Activated T-helper 2 cell treated with anti-CD3 and anti-CD28 coated beads, Interferon-gamma antibody, Interleukin-2, Interleukin-4, amounts not matched to agents 10 μg/mL and 5 μg/mL and 100 μg/mL, durations not matched to agents 14 hours and 24 hours and 36 hours (primary cell): ENCODE measurements around the gene FTCD. TPM values are rescaled to one million over a fixed set of nuclear protein-coding genes. Genes with fewer than 3 reads are reported as not detected.
"Not testable (repeated sequence)": the region's sequence is repeated elsewhere in the genome, so short reads cannot be mapped to it uniquely, and the experiment has no call there.

Source experiments
- DNase-seq: peaks from one replicate; pipeline ENCODE4 v3.0.0; 2021; ENCODE audit warnings: low spot score
- H3K27ac Mint-ChIP-seq: one replicate; pipeline ENCODE4 v1.8.0; 2021; ENCODE audit warnings: mixed read lengths
- H3K27me3 Mint-ChIP-seq: one replicate; pipeline ENCODE4 v1.8.0; 2021; ENCODE audit warnings: low read depth, mixed read lengths
- H3K36me3 Mint-ChIP-seq: one replicate; pipeline ENCODE4 v1.8.0; 2021; ENCODE audit warnings: low read depth, mixed read lengths
- H3K4me1 Mint-ChIP-seq: one replicate; pipeline ENCODE4 v1.8.0; 2021; ENCODE audit warnings: low read depth, mixed read lengths
- H3K4me3 Mint-ChIP-seq: one replicate; pipeline ENCODE4 v1.8.0; 2021; ENCODE audit warnings: low read depth, mild to moderate bottlenecking, moderate library complexity, mixed read lengths
- H3K9me3 Mint-ChIP-seq: one replicate; pipeline ENCODE4 v1.8.0; 2021; ENCODE audit warnings: mixed read lengths
- intact Hi-C: fragments of 100-400 bp; cut with micrococcal nuclease; formaldehyde crosslinking; loops from one replicate; pipeline ENCODE4 v1.15.1; 2023
- total RNA-seq: library from RNA; stranded (reverse); gene quantifications from 2 replicates; pipeline ENCODE4 v1.2.3, GENCODE V29; 2022

The FTCD gene, protein sequence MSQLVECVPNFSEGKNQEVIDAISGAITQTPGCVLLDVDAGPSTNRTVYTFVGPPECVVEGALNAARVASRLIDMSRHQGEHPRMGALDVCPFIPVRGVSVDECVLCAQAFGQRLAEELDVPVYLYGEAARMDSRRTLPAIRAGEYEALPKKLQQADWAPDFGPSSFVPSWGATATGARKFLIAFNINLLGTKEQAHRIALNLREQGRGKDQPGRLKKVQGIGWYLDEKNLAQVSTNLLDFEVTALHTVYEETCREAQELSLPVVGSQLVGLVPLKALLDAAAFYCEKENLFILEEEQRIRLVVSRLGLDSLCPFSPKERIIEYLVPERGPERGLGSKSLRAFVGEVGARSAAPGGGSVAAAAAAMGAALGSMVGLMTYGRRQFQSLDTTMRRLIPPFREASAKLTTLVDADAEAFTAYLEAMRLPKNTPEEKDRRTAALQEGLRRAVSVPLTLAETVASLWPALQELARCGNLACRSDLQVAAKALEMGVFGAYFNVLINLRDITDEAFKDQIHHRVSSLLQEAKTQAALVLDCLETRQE
- 0.14 and 0.23 TPM in 2 replicates for total RNA-seq

DNA sequence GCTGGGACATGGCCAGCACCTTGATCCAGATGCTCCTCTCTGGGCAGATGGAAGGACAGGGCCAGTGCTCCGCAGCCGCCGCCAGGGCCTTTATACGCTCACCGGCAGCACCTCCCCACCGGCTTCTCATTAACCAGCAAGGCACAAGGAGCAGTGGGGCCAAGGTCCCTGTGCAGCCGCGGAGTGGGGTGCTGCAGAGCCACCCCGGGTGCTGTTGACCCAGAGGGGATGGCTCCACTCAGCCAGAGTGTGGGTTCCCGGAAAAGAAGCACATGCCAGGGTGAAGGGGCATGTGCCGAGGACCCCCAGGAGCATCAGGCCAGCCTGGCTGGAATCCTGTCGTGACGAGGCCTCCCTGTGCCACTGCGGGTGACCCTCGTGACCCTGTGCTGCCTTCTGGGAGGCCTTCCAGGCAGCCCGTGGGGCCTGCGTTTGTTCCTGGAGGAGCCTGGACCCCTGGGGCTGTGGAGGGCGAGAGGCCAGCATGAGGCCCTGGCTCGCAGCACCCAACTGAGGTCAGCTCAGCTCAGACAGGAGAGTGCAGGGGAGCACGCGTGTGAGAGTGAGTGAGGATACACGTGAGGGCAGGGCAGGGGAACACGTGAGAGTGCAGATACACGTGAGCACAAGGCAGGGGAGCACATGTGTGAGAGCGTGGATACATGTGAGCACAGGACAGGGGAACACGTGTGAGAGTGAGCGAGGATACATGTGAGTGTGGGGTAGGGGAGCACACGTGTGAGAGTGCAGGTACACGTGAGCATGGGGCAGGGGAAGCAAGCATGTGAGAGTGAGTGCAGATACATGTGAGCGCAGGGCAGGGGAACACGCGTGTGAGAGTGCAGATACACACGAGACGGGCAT is at the start of gene FTCD:
Gene FTCD (minus strand): TSS at position 66 of the 864 bp plus-strand sequence. CDS start 56 bp downstream, at position 10.
- no peak within 1 kb of the TSS for H3K4me3 Mint-ChIP-seq
- H3K9me3 Mint-ChIP-seq: no peaks in the 10 kb centered on the region
- no peaks in the 10 kb centered on the region for H3K27me3 Mint-ChIP-seq
- no peak within 1 kb of the TSS for H3K27ac Mint-ChIP-seq
- DNase-seq: no peak
- H3K36me3 Mint-ChIP-seq: no peaks in the 10 kb centered on the region
- intact Hi-C loops: no loop called here
- no peaks in the 10 kb centered on the region for H3K4me1 Mint-ChIP-seq

DNA sequence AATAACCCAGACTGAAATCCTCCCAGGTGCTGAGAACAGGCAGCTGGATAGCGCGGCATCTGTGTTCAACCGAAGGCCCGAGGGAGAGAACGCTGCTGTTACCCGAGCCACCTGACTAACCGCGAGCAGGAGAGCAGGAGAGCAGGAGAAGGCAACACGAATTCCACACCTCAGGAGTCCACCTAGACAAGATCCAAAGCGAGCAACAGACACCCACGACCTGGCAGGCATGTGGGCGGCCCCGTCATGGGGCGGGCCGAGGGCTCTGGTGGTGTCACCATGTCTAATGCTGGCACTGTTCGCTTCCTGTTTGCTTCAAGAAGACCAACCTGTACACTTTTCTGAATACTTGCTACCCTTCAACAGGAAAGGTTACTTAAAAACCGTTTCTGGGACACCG is 49.8 kb upstream of the FTCD start:
- no peaks in the 10 kb centered on the region for H3K27me3 Mint-ChIP-seq
- intact Hi-C loops: no loop called here
- no peaks in the 10 kb centered on the region for H3K9me3 Mint-ChIP-seq
- no peak for DNase-seq
- no peak overlapping the region for H3K4me3 Mint-ChIP-seq
- peaks cover 1% of the 10 kb centered on the region for H3K4me1 Mint-ChIP-seq
- H3K36me3 Mint-ChIP-seq: peaks cover 40% of the 10 kb centered on the region
- H3K27ac Mint-ChIP-seq: no peak overlapping the region

DNA sequence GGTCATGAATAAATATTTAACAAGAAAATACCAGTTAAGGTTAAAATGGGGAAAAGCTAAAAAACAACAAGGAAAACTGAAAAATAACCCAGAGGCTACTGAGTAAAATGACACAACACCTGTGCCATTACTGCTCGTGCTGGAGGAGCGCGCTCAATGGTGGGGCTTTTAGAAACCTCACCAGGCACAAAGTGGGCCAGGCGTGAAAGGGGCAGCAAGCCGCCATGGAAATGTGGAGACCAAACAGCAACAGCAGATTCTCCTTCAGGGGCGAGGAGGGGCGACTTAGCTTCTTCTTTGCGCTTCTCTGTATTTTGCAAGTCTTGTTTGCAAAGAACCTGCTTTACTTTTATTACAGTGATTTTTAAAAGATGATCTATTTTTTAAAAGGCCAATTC is 47.8 kb upstream of the FTCD start:
- H3K4me3 Mint-ChIP-seq: no peak overlapping the region
- H3K36me3 Mint-ChIP-seq: peaks cover 50% of the 10 kb centered on the region
- no peaks in the 10 kb centered on the region for H3K27me3 Mint-ChIP-seq
- intact Hi-C loops: no loop called here
- H3K9me3 Mint-ChIP-seq: no peaks in the 10 kb centered on the region
- no peak overlapping the region for H3K27ac Mint-ChIP-seq
- no peak for DNase-seq
- peaks cover 1% of the 10 kb centered on the region for H3K4me1 Mint-ChIP-seq

DNA sequence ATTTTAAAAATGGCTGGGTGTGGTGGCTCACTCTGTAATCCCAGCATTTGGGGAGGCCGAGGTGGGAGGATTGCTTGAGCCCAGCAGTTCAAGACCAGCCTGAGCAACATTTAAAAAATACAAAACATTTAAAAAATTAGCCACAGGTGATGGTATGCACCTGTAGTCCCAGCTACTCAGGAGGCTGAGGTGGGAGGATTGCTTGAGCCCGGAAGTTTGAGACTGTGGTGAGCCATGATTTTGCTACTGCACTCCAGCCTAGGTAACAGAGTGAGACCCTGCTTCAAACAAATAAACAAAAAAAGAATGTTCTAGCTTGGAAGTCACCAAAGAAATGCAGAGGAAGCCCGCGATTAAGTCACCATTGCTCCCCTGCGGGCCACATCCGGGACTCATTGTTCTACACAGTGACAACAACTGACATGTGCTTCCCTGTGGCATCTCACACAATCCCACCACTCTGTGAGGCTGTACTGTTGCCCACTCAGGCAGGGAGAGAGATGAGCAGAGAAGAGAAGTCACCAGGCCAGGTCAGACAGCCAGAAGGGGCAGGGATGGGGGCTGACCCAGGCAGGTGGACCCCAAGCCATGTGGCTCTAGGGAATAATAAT is 47.3 kb upstream of the FTCD start:
- no peak overlapping the region for H3K4me3 Mint-ChIP-seq
- H3K27me3 Mint-ChIP-seq: no peaks in the 10 kb centered on the region
- H3K4me1 Mint-ChIP-seq: peaks cover 1% of the 10 kb centered on the region
- no peak for DNase-seq
- peaks cover 45% of the 10 kb centered on the region for H3K36me3 Mint-ChIP-seq
- no peak overlapping the region for H3K27ac Mint-ChIP-seq
- H3K9me3 Mint-ChIP-seq: no peaks in the 10 kb centered on the region
- intact Hi-C loops: no loop called here

DNA sequence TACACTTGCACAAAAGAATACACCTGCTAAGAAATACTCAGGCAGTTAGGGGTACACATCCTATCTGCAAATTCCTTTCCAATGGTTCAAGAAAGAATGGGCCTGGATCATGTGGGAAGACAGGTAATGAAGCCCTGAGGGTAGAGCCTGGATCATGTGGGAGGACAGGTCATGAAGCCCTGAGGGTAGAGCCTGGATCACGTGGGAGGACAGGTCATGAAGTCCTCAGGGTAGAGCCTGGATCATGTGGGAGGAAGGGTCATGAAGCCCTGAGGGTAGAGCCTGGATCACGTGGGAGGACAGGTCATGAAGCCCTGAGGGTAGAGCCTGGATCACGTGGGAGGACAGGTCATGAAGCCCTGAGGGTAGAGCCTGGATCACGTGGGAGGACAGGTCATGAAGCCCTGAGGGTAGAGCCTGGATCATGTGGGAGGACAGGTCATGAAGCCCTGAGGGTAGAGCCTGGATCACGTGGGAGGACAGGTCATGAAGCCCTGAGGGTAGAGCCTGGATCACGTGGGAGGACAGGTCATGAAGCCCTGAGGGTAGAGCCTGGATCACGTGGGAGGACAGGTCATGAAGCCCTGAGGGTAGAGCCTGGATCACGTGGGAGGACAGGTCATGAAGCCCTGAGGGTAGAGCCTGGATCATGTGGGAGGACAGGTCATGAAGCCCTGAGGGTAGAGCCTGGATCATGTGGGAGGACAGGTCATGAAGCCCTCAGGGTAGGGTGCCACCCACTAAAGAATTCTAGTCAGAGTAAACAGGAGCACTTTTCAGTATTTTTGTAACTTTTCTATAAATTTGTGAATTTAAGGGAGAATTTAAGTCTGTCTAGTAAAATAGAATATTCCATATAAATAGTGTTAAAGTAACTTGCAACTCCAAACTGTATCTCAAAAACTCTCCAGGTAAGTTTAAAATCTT is 45.8 kb upstream of the FTCD start:
- H3K27ac Mint-ChIP-seq, H3K27me3 Mint-ChIP-seq, intact Hi-C loops: not testable (repeated sequence)

DNA sequence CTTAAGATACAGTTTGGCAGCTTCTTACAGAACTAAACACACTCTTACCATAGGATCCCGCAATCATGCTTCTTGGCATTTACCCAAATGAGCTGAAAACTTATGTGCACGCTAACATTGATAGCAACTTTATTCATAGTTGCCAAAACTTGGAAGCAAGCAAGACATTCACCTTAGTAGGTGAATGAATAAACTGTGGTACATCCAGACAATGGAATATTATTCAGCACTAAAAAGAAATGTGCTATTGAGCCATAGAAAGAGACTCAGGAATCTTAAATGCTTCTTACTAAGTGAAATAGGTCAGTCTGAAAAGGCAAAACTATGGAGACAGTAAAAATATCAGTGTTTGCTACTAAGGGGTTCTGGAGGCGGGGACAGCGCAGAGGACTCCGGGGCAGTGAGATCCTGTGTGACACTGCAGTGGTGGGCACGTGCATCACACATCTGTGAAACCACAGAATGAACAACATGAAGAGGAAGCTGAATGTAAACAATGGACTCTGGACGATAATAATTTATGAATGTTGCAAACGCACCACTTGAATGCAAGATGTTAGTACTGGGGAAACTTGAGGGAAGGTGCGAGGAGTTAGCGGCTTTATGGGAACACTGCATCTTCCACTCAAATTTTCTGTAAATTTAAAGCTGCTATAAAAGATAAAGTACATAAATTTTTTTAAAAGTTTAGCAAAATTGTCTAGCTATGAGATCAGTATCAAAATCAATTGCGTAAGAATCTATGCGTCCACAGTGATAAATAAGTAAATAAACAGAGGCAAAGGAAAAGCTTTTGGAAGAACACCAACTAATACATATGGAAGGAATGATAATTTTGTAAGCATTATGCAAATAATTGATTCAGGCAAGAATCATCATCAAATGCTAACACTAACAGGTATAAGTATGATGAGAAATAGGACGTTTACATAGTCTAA is 44.3 kb upstream of the FTCD start:
- Mint-ChIP-seq H3K4me1 (peaks cover 1% of the 10 kb centered on the region), H3K36me3 (peaks cover 47% of the 10 kb centered on the region), H3K4me3 (no peak overlapping the region), H3K27ac (no peak overlapping the region), H3K27me3 (no peaks in the 10 kb centered on the region), H3K9me3 (no peaks in the 10 kb centered on the region)
- DNase-seq: no peak
- intact Hi-C loops: no loop called here

More for the DNA sequence above, 45.8 kb upstream of the FTCD start:
- DNase-seq, H3K9me3 Mint-ChIP-seq, H3K4me3 Mint-ChIP-seq, H3K4me1 Mint-ChIP-seq: not testable (repeated sequence)
- peaks cover 49% of the 10 kb centered on the region for H3K36me3 Mint-ChIP-seq

DNA sequence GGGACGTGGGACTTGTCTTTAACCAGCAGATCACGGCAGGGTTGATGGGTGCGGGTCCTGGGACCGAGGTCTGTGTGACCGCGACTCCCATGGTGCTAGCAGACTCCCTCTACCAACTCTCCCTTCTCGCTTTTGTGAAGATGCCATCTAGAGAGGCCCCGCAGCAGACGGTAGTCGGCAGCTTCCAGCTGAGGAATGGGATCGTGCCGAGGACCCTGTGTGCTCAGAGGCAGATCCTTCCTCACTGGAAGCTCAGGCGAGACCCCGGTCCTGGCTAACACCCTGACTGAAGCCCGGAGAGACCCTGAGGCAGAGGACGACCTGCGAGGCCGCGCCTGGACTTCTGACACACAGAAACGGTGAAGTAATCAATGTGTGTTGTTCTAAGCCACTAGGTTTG is 41.4 kb upstream of the FTCD start:
- DNase-seq: no peak
- Mint-ChIP-seq H3K4me3 (no peak overlapping the region), H3K9me3 (no peaks in the 10 kb centered on the region), H3K36me3 (peaks cover 46% of the 10 kb centered on the region), H3K27me3 (no peaks in the 10 kb centered on the region), H3K4me1 (no peaks in the 10 kb centered on the region), H3K27ac (no peak overlapping the region)
- intact Hi-C loops: no loop called here

DNA sequence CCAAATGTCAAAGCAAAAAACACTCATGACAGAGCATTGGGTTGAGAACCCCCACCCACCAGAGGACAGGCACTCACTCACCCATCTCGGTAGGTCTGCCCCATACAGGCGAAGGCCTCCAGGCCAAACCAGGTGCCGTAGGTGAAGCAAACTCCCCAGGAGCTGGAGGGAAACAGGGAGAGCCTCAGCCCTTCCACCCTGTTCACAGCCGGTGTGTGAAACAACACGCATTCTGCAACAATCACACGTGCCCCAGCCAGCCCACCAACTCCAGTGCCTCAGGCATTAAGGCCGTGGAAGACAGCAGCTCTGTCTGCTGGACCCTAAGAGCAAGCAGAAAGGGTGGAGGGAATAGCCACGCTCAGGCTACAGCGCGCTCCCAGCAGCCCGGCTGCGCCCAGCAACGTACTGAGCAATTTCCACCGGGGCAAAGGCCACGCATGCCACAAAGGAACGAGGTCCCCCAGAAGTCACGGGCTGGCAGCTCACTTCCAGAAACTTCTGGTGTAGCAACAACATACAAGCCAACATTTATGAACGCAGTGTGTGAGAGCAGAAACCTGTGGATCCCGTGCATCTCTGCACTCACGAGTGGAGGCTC is 40.3 kb upstream of the FTCD start:
- intact Hi-C loops: no loop called here
- H3K27ac Mint-ChIP-seq: no peak overlapping the region

DNA sequence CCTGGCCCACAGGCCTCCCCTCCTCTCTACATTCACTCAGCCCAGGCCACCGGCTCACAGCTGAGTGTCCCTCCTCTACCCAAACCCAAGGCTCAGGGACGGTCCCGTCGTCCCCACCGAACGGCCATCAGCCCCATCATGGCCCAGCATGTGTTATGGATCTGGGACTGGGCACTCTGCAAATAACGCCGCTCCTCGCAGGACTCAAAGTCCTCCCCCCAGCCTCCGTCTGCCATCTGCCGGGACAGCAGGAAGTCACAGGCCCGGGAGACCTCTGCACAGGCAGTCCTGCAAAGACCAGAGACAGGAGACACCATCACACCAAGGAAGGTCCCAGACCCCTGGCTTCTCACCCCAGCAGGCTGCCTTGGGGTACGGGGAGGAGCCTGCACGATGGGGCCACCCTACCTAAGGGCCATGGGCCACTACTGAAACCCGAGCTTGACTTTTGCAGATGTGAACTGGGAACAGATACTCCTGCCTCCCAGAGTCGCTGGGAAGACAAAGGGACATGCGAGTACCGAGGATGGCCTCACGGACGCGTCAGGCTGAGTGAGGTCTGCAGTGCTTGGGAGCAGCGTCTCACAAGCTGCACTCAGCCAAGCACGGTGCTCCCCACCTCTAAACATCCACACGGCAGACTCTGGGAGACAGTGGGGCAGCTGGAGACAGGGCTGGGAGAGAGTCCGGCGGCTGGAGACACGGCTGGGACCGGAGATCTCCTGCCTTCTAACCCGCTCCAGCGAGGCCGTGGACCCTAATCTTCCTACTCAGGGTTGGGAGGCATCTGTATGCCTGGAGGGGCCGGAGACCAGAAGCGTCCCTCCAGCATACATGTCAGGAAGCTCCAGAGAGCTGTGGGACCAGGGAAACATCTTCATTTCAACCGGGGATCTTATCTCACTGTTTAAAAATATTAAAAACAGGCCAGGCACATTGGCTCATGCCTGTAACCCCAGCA is 39.3 kb upstream of the FTCD start:
- intact Hi-C loops: no loop called here
- Mint-ChIP-seq H3K27me3 (no peaks in the 10 kb centered on the region), H3K36me3 (peaks cover 35% of the 10 kb centered on the region)

More for the DNA sequence above, 40.3 kb upstream of the FTCD start:
- DNase-seq: no peak
- no peaks in the 10 kb centered on the region for H3K27me3 Mint-ChIP-seq
- H3K36me3 Mint-ChIP-seq: peaks cover 44% of the 10 kb centered on the region
- no peak overlapping the region for H3K4me3 Mint-ChIP-seq
- no peaks in the 10 kb centered on the region for H3K4me1 Mint-ChIP-seq
- H3K9me3 Mint-ChIP-seq: no peaks in the 10 kb centered on the region

DNA sequence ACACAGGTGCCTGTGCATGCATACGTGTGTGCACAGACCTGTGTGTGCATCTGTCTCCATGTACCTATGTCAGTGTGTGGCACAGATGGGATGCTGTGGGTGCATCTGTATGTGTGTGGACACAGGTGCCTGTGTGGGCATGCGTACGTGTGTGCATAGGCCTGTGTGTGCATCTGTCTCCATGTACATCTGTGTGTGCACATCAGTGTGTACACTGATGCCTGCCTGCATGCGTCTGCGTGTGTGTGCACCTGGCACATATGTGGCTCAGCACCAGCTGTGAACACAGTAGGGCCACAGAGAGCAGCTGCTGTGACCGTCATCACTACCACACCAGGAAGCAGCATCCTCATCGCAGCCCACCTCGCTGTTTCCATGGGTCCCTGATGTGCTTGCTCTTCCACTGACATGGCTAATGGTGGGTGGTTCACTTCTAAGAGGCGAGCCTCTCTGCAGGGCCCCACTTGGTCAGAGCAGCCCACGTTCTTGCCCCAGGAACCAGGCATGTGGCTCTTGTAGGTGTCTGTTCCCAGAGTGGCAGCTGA is 38.5 kb upstream of the FTCD start:
- no peaks in the 10 kb centered on the region for H3K27me3 Mint-ChIP-seq
- H3K4me3 Mint-ChIP-seq: no peak overlapping the region
- no peak for DNase-seq
- no peak overlapping the region for H3K27ac Mint-ChIP-seq
- intact Hi-C loops: no loop called here
- H3K36me3 Mint-ChIP-seq: peaks cover 32% of the 10 kb centered on the region
- H3K9me3 Mint-ChIP-seq: no peaks in the 10 kb centered on the region
- H3K4me1 Mint-ChIP-seq: no peaks in the 10 kb centered on the region

More for the DNA sequence above, 39.3 kb upstream of the FTCD start:
- no peak for DNase-seq
- Mint-ChIP-seq H3K27ac (no peak overlapping the region), H3K9me3 (no peaks in the 10 kb centered on the region), H3K4me1 (no peaks in the 10 kb centered on the region), H3K4me3 (no peak overlapping the region)
